ENCODE measurements around the gene ONECUT3. TPM values are rescaled to one million over a fixed set of nuclear protein-coding genes. Genes with fewer than 3 reads are reported as not detected.

The ONECUT3 gene
- total and polyA plus RNA-seq, 4 donors, result not detected

- no peak overlapping the region for H3K4me3 ChIP-seq (ENCODE audit: low read depth in 1 of 3, low read length in 3 of 3)
- DNase-seq (ENCODE audit: low spot score), result no peak
- no peaks in the 10 kb centered on the region for H3K36me3 ChIP-seq (ENCODE audit: control insufficient read depth in 4 of 4, insufficient read depth in 3 of 4, low read depth in 1 of 4, low read length in 3 of 4)
- no peak for TF ChIP-seq JUND (IDR thresholded peaks at IDR 0.05)
- TF ChIP-seq RXRA (IDR thresholded peaks at IDR 0.05), result no peak
- no peak for TF ChIP-seq RAD21 (IDR thresholded peaks at IDR 0.05)
- TF ChIP-seq ZBTB33 (IDR thresholded peaks at IDR 0.05), result no peak
- TF ChIP-seq GABPA (IDR thresholded peaks at IDR 0.05 in 1 of 2, conservative IDR thresholded peaks at IDR 0.05 in 1 of 2), result no peak
- no peak for TF ChIP-seq TAF1 (conservative IDR thresholded peaks at IDR 0.05)
- no peak for TF ChIP-seq HNF4G (IDR thresholded peaks at IDR 0.05)
- TF ChIP-seq YY1 (IDR thresholded peaks at IDR 0.05), result no peak
- no peak for TF ChIP-seq MAX (IDR thresholded peaks at IDR 0.05)
- no peak for TF ChIP-seq ATF3 (IDR thresholded peaks at IDR 0.05)
- TF ChIP-seq EGR1 (IDR thresholded peaks at IDR 0.05; ENCODE audit: low read depth in 2 of 2), result no peak
- no peak for TF ChIP-seq REST (IDR thresholded peaks at IDR 0.05)
- TF ChIP-seq NR2F2 (IDR thresholded peaks at IDR 0.05), result no peak
- TF ChIP-seq FOXA1 (IDR thresholded peaks at IDR 0.05), result no peak
- no peak for TF ChIP-seq SP1 (IDR thresholded peaks at IDR 0.05)
- no peak for TF ChIP-seq CTCF (IDR thresholded peaks at IDR 0.05; ENCODE audit: low read depth, low read length, missing input control)
- TF ChIP-seq HNF4A (conservative IDR thresholded peaks at IDR 0.05), result no peak
- no peak for TF ChIP-seq FOXA2 (IDR thresholded peaks at IDR 0.05)
- H3K27me3 ChIP-seq (ENCODE audit: control insufficient read depth in 4 of 4, insufficient read depth in 4 of 4, low read length in 3 of 4), result no peaks in the 10 kb centered on the region
- no peaks in the 10 kb centered on the region for H3K9me3 ChIP-seq (ENCODE audit: control insufficient read depth in 4 of 4, low read length in 3 of 4)
- H3K9ac ChIP-seq (ENCODE audit: low read depth in 1 of 2, low read length in 2 of 2), result no peak overlapping the region
- H3K4me1 ChIP-seq (ENCODE audit: control insufficient read depth in 4 of 4, insufficient read depth in 4 of 4, low read length in 3 of 4), result peaks cover under 1 to 13% (median 5%) of the 10 kb centered on the region in 4 donors
- no peak overlapping the region for H3K27ac ChIP-seq (ENCODE audit: low read depth in 1 of 2, low read length in 2 of 2)
- 73% methylated on average over 30 of the region's 30 CpGs for WGBS
Measured at GRCh38 chr19:1807695-1808394, 54.5 kb downstream of the ONECUT3 start.

Data from liver (tissue), 9 donors.